Pancreas (tissue), 10 donors: ENCODE data around the gene C1QA. TPM values are rescaled to one million over a fixed set of nuclear protein-coding genes. Genes with fewer than 3 reads are reported as not detected.

ENCODE experiments used
- ATAC-seq, 4 donors: fragments of 200-7000 bp; cut with Tn5 transposase; one replicate each; pipeline versions ENCODE4 v1.8.0 to v1.9.1; 2020; ENCODE audit warnings: mild to moderate bottlenecking in 4 of 4, moderate library complexity in 4 of 4
- DNase-seq, 6 donors: peaks; one replicate each; pipeline ENCODE4 v3.0.0-alpha.2; 2020
- FAIRE-seq: peaks from 2 replicates; lab custom pipeline; 2012; peaks lifted over from hg19 to GRCh38; lab: Jason Lieb, UNC
- H3K27ac ChIP-seq, 4 donors: fragments of 200-600 bp; sonication (generic); 1 replicate in 3 of 4; 2 replicates in 1 of 4; pipeline versions ENCODE4 v1.5.0 to v1.8.0; 2020
- H3K27me3 ChIP-seq, 4 donors: fragments of 200-600 bp; one replicate each; pipeline ENCODE4 v1.8.0; 2021
- H3K36me3 ChIP-seq, 3 donors: fragments of 200-600 bp; sonication (generic) in 1 of 3; one replicate each; pipeline versions ENCODE4 v1.5.0 to v1.8.0; 2020 to 2021
- H3K4me1 ChIP-seq, 3 donors: fragments of 200-600 bp; one replicate each; pipeline ENCODE4 v1.8.0; 2021
- H3K4me3 ChIP-seq, 4 donors: fragments of 200-600 bp; sonication (generic) in 2 of 4; one replicate each; pipeline versions ENCODE4 v1.5.0 to v1.8.0; 2020 to 2021
- H3K9me3 ChIP-seq, 4 donors: fragments of 200-600 bp; one replicate each; pipeline ENCODE4 v1.8.0; 2021
- WGBS, 2 donors: extraction: QIAGEN DNeasy Blood & Tissue Kit; methylation state at CpG; one replicate each; pipeline ENCODE4 v1.1.7; 2013; 5-methylcytosine and 5-hydroxymethylcytosine counted together
- intact Hi-C, 3 donors: fragments of 100-400 bp; cut with DNase I; formaldehyde crosslinking; loops; one replicate each; pipeline versions ENCODE4 v1.11.1 to v1.14.2; 2022
- polyA plus RNA-seq, 2 donors: library from polyadenylated mRNA; stranded (reverse); fragments of 200-250 nt; gene quantifications; one replicate each; pipeline ENCODE4 v1.2.3, GENCODE V29; 2013
- total RNA-seq, 6 donors: library from RNA; stranded (reverse); fragmentation: NEBNext Ultra II Directional in 4 of 6; extraction: Animal tissue kit (Norgen Biotek cat#: 25700) in 4 of 6; gene quantifications; one replicate each; pipeline versions ENCODE4 v1.2.1 to v1.2.4, GENCODE V29; 2021 to 2023
- TF ChIP-seq, protein P1 (sequence below), 4 donors: fragments of 200-600 bp; sonication (generic) in 3 of 4; IDR thresholded peaks; one replicate each; pipeline versions ENCODE4 v1.5.0 to v1.8.0; 2021; ENCODE audit warnings: antibody characterized with exemption in 4 of 4
- donor health status: healthy with polysubstance abuse.
- donor health status: DM: no; HTN: no; CAD: no; lungs with moderate emphysema.
- donor health status: DM: no; HTN: no; CAD: no.
- donor health status: control.
- donor health status: control.
- donor health status: Bipolar disorder and iron deficiency.
- donor health status: DM: yes; HTN: yes; CAD: no.
- donor health status: DM: no; HTN: no; CAD: no.
- donor health status: DM: no; HTN: no; CAD: no.
- donor health status: DM: yes; HTN: yes; CAD: no.

The C1QA gene, protein sequence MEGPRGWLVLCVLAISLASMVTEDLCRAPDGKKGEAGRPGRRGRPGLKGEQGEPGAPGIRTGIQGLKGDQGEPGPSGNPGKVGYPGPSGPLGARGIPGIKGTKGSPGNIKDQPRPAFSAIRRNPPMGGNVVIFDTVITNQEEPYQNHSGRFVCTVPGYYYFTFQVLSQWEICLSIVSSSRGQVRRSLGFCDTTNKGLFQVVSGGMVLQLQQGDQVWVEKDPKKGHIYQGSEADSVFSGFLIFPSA
- total RNA-seq (100 to 1,000 TPM in 1 of 6 donors, 10 to 100 TPM in 3, 1 to 10 TPM in 2; 3.3 to 115 (median 26.8) TPM), polyA plus RNA-seq (10 to 100 TPM; 18.5 to 19.5 TPM)

DNA sequence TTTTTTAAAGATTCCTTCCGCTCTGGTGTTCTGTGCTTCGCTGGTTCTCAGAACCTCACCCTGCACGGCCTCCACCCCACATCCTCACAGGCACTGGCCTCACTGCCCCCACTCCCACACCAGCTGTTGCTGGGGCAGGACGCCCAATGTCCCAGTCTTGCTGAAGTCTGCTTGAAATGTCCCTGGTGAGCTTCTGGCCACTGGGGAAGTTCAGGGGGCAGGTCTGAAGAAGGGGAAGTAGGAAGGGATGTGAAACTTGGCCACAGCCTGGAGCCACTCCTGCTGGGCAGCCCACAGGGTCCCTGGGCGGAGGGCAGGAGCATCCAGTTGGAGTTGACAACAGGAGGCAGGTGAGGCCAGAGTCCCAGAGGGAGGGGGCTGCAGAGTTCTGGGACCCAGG is at the start of gene C1QA:
Gene C1QA, plus strand, starts transcription at position 276 of the 400 bp plus-strand sequence. CDS start 989 bp downstream, outside the sequence.
- WGBS, 2 donors: 72 to 77% methylated on average over 5 of the region's 5 CpGs
- TF ChIP-seq, protein P1, sequence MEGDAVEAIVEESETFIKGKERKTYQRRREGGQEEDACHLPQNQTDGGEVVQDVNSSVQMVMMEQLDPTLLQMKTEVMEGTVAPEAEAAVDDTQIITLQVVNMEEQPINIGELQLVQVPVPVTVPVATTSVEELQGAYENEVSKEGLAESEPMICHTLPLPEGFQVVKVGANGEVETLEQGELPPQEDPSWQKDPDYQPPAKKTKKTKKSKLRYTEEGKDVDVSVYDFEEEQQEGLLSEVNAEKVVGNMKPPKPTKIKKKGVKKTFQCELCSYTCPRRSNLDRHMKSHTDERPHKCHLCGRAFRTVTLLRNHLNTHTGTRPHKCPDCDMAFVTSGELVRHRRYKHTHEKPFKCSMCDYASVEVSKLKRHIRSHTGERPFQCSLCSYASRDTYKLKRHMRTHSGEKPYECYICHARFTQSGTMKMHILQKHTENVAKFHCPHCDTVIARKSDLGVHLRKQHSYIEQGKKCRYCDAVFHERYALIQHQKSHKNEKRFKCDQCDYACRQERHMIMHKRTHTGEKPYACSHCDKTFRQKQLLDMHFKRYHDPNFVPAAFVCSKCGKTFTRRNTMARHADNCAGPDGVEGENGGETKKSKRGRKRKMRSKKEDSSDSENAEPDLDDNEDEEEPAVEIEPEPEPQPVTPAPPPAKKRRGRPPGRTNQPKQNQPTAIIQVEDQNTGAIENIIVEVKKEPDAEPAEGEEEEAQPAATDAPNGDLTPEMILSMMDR (IDR thresholded peaks at IDR 0.05): no peak
- ATAC-seq (peak; percentile 4 to 62 (median 40)), FAIRE-seq (no peak), DNase-seq (peak in 1 of 6 donors; percentile 68)
- H3K4me1 ChIP-seq: no peaks in the 10 kb centered on the region
- no peak within 1 kb of the TSS for H3K27ac ChIP-seq
- no peaks in the 10 kb centered on the region for H3K36me3 ChIP-seq
- H3K27me3 ChIP-seq: no peaks in the 10 kb centered on the region
- intact Hi-C loops: loop anchor here in 1 of 3 donors (10.0 kb wide), 1 partner anchor 102 kb away; no protein-coding TSS in a partner anchor
- peak within 1 kb of the TSS in 1 of 4 donors; percentile 19 for H3K4me3 ChIP-seq
- no peaks in the 10 kb centered on the region for H3K9me3 ChIP-seq

DNA sequence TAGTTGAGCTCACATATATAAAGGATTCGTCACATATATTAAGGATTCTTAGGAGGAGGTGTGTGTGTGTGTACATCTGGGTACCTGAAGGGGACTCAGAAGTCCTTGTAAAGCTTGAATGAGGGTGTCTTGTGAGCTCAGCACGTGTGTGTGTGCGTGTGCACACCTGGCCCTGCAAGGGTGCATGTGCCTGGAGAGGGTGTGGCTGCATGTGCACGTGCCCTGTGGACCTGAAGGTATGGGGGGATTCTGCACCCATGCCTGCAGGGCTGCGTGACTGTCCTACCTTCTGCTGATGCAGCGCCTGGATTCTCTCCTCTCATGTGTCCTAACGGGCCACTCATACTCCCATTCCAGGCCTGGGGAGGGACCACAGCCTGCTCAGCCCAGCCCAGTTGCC is 49.2 kb upstream of the C1QA start:
- no peaks in the 10 kb centered on the region for H3K27me3 ChIP-seq
- no peaks in the 10 kb centered on the region for H3K9me3 ChIP-seq
- ATAC-seq (no peak), FAIRE-seq (no peak), DNase-seq (peak in 1 of 6 donors; percentile 32)
- 84 to 88% methylated on average over 7 of the region's 7 CpGs for WGBS, 2 donors
- intact Hi-C loops: no loop called here
- TF ChIP-seq, protein P1 (IDR thresholded peaks at IDR 0.05): no peak
- no peaks in the 10 kb centered on the region for H3K36me3 ChIP-seq
- H3K4me1 ChIP-seq: no peaks in the 10 kb centered on the region
- no peak overlapping the region for H3K27ac ChIP-seq
- no peak overlapping the region for H3K4me3 ChIP-seq

DNA sequence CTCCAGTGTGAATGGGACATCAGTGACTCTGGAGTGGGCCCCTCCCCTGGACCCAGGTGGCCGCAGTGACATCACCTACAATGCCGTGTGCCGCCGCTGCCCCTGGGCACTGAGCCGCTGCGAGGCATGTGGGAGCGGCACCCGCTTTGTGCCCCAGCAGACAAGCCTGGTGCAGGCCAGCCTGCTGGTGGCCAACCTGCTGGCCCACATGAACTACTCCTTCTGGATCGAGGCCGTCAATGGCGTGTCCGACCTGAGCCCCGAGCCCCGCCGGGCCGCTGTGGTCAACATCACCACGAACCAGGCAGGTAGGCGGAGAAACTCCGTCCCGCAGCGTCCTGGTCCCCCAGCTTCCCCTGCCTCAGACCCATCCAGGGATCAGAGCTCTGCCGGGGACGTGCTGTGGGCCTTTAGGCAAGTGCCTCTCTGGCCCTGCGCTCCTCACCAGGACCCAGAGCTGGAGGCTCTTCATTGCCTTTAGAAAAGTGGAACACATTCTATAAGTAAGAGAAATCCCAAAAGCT is 47.5 kb upstream of the C1QA start:
- no peak overlapping the region for H3K4me3 ChIP-seq
- no peak for FAIRE-seq
- no peaks in the 10 kb centered on the region for H3K9me3 ChIP-seq
- intact Hi-C loops: no loop called here
- ATAC-seq: no peak
- TF ChIP-seq, protein P1 (IDR thresholded peaks at IDR 0.05): no peak
- no peaks in the 10 kb centered on the region for H3K36me3 ChIP-seq
- no peaks in the 10 kb centered on the region for H3K27me3 ChIP-seq
- no peaks in the 10 kb centered on the region for H3K4me1 ChIP-seq
- H3K27ac ChIP-seq: no peak overlapping the region
- 87 to 88% methylated on average over 24 of the region's 24 CpGs for WGBS, 2 donors
- no peak for DNase-seq

DNA sequence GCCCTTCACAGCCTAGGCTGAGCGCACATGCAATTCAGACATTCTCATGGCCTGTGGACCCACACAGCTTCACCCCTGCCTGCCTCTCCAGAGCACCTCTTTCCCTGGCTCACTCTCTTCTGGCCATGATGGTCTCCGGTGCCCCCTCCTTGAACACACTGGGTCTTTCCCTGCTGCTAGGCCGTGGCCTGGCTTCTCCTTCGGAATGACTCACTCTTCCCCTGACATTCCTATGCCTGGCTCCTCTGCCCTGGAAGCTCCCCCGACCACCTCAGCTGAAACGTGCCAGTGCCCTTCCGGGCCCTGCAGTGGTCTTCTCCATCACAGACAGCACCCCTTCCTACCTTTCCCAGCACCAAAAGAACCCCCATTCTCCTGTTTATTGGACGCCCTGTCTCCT is 44.9 kb upstream of the C1QA start:
- DNase-seq: no peak
- intact Hi-C loops: no loop called here

More for the DNA sequence above, 44.9 kb upstream of the C1QA start:
- no peaks in the 10 kb centered on the region for H3K4me1 ChIP-seq
- H3K27ac ChIP-seq: no peak overlapping the region
- H3K4me3 ChIP-seq: no peak overlapping the region
- no peaks in the 10 kb centered on the region for H3K36me3 ChIP-seq
- FAIRE-seq (no peak), ATAC-seq (no peak)
- H3K9me3 ChIP-seq: no peaks in the 10 kb centered on the region
- H3K27me3 ChIP-seq: no peaks in the 10 kb centered on the region
- WGBS, 2 donors: 81% methylated on average over 8 of the region's 8 CpGs
- TF ChIP-seq, protein P1 (IDR thresholded peaks at IDR 0.05): no peak
